LNCaP clone FGC (cell line): Measurements from ENCODE around the gene PLEKHD1.

Source experiments
- DNase-seq: peaks from one replicate; pipeline ENCODE4 v3.0.0-alpha.2; 2011; ENCODE audit warnings: low read depth
- H3K4me3 ChIP-seq: 2 replicates; pipeline ENCODE4 v1.5.1; 2011; ENCODE audit warnings: mild to moderate bottlenecking, low read depth, low read length, control low read depth
- CTCF ChIP-seq: IDR thresholded peaks from 2 replicates; pipeline ENCODE4 v1.5.1; 2012; ENCODE audit warnings: mild to moderate bottlenecking; ENCODE audit not compliant: control insufficient read depth, insufficient read depth; ENCODE audit errors: extremely low read depth

The PLEKHD1 gene

GRCh38 chr14:69571449-69572029, 87.0 kb downstream of the PLEKHD1 start:
- DNase-seq, result no peak
- no peak for TF ChIP-seq CTCF
- peak overlapping the region; percentile 21; the same call in 1 of the 2 replicates for H3K4me3 ChIP-seq

- DNase-seq, result peak; percentile 51
- TF ChIP-seq CTCF, result 0 out of 2 replicates have a peak, but pooled peaks have one; percentile 1
- peak overlapping the region; percentile 21; the same call in 1 of the 2 replicates for H3K4me3 ChIP-seq
Measured at GRCh38 chr14:69572030-69572840, 87.7 kb downstream of the PLEKHD1 start.

- TF ChIP-seq CTCF, result no peak
- no peak overlapping the region for H3K4me3 ChIP-seq
- DNase-seq, result no peak
Measured at GRCh38 chr14:69572841-69573135, 88.3 kb downstream of the PLEKHD1 start.

GRCh38 chr14:69573205-69573830, 88.8 kb downstream of the PLEKHD1 start:
- no peak for DNase-seq
- TF ChIP-seq CTCF, result no peak
- H3K4me3 ChIP-seq, result no peak overlapping the region

GRCh38 chr14:69573831-69574262, 89.3 kb downstream of the PLEKHD1 start:
- H3K4me3 ChIP-seq, result no peak overlapping the region
- no peak for DNase-seq
- no peak for TF ChIP-seq CTCF

GRCh38 chr14:69574263-69574953, 89.9 kb downstream of the PLEKHD1 start, which contains the start of gene CCDC177:
Gene CCDC177 (minus strand): TSS chr14:69574871. CDS start chr14:69573622, 1,249 bp downstream.
- H3K4me3 ChIP-seq, result peak within 1 kb of the TSS; percentile 39
- no peak for DNase-seq
- TF ChIP-seq CTCF, result peak; percentile 92
